GM12872 (cell line): Measurements from ENCODE around the gene PEX6.

ENCODE experiments used
- CTCF ChIP-seq: IDR thresholded peaks from 3 replicates; pipeline ENCODE4 v1.5.1; 2011; ENCODE audit warnings: low read depth, mild to moderate bottlenecking, low read length, moderate library complexity; ENCODE audit not compliant: insufficient read depth

Gene PEX6

GRCh38 chr6:43019152-43019551 is 40.2 kb upstream of the PEX6 start:
- no peak for TF ChIP-seq CTCF

GRCh38 chr6:43016943-43017334 is 38.0 kb upstream of the PEX6 start:
- no peak for TF ChIP-seq CTCF

GRCh38 chr6:43016176-43016942 is 37.4 kb upstream of the PEX6 start:
- TF ChIP-seq CTCF = no peak

- TF ChIP-seq CTCF = no peak
Measured at GRCh38 chr6:43014434-43014909, 35.5 kb upstream of the PEX6 start.

- TF ChIP-seq CTCF = no peak
Measured at GRCh38 chr6:43013843-43014433, 35.0 kb upstream of the PEX6 start, which contains the start of the genes KLHDC3 and MEA1. Gene KLHDC3, plus strand, starts transcription at chr6:43014249. Its CDS starts 2,944 bp downstream, at chr6:43017193. Gene MEA1, minus strand, starts transcription at chr6:43013946. Its CDS starts 133 bp downstream, at chr6:43013813.

GRCh38 chr6:43013097-43013842 is 34.3 kb upstream of the PEX6 start:
- no peak for TF ChIP-seq CTCF

GRCh38 chr6:43012364-43012763 is 33.4 kb upstream of the PEX6 start:
- no peak for TF ChIP-seq CTCF
